Colonic mucosa (tissue), 4 donors: ENCODE results near the gene SSR1. TPM values are rescaled to one million over a fixed set of nuclear protein-coding genes. Genes with fewer than 3 reads are reported as not detected.

Experiments used
- DNase-seq: peaks from one replicate; pipeline ENCODE4 v3.0.0-alpha.2; 2020
- H3K27ac ChIP-seq: fragments of 200-600 bp; one replicate; pipeline ENCODE4 v1.8.0; 2021
- H3K27me3 ChIP-seq: fragments of 200-600 bp; one replicate; pipeline ENCODE4 v1.8.0; 2021
- H3K36me3 ChIP-seq: fragments of 200-600 bp; one replicate; pipeline ENCODE4 v1.8.0; 2021
- H3K4me1 ChIP-seq: fragments of 200-600 bp; one replicate; pipeline ENCODE4 v1.8.0; 2021; ENCODE audit warnings: mild to moderate bottlenecking
- H3K4me3 ChIP-seq: fragments of 200-600 bp; one replicate; pipeline ENCODE4 v1.8.0; 2021
- H3K9ac ChIP-seq, 2 donors: one replicate each; pipeline ENCODE4 v1.7.0; 2013; ENCODE audit warnings: control low read depth in 2 of 2, low read depth in 2 of 2, low read length in 2 of 2
- H3K9me3 ChIP-seq: fragments of 200-600 bp; one replicate; pipeline ENCODE4 v1.8.0; 2021
- CTCF ChIP-seq: fragments of 200-600 bp; IDR thresholded peaks from one replicate; pipeline ENCODE4 v1.8.0; 2022; ENCODE audit warnings: antibody characterized with exemption, mild to moderate bottlenecking
- intact Hi-C: fragments of 100-400 bp; cut with DNase I; formaldehyde crosslinking; loops from one replicate; pipeline ENCODE4 v1.14.1; 2022
- total RNA-seq, 2 donors: library from RNA; stranded (reverse); fragmentation: NEBNext Ultra II Directional in 1 of 2; extraction: Animal tissue kit (Norgen Biotek cat#: 25700) in 1 of 2; gene quantifications; one replicate each; pipeline ENCODE4 v1.2.1, GENCODE V29; 2021
- donor health status: healthy.
- donor health status: DM: no; HTN: no; CAD: no.
- donor health status: DM: no; HTN: no; CAD: no.

Gene SSR1
- total RNA-seq, 2 donors from 2014 or later = 150 to 153 TPM

- peaks cover 22% of the 10 kb centered on the region for H3K4me1 ChIP-seq
- no peak overlapping the region for H3K9ac ChIP-seq
- intact Hi-C loops = no loop called here
- no peak for DNase-seq
- H3K9me3 ChIP-seq = no peaks in the 10 kb centered on the region
- TF ChIP-seq CTCF = no peak
- peaks cover 3% of the 10 kb centered on the region for H3K36me3 ChIP-seq
- no peaks in the 10 kb centered on the region for H3K27me3 ChIP-seq
- H3K27ac ChIP-seq = no peak overlapping the region
- no peak overlapping the region for H3K4me3 ChIP-seq
These were observed 74.5 kb downstream of the SSR1 start for GRCh38 chr6:7238526-7238899.

DNA sequence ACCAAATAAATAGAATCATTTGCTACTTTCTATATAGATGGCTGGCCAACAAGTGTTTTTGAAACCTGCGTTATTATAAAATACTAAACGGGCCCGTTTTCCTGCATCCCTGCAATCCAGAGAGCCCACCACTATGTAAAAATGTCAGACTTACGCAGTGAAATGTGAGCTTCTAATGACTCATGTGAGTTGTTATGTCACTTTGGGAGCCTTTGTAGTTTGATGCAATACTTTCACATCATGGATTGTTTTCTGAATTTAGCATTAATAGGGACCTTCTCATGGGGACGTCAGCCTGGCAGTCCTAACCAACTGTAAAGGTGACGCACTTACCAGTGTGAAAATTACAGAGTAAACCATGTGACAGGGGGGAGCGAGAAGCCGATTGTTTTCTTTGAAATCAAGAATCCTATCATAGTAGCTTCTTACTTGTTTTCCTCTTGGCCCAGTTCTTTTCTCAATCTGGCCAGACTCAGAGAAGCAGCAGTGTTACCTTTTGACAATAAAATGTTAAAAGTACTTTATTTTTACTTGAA lies 75.3 kb downstream of the SSR1 start:
- Histone ChIP-seq H3K36me3 (peaks cover 3% of the 10 kb centered on the region), H3K27ac (no peak overlapping the region), H3K4me1 (peaks cover 17% of the 10 kb centered on the region), H3K9me3 (no peaks in the 10 kb centered on the region), H3K27me3 (no peaks in the 10 kb centered on the region), H3K4me3 (no peak overlapping the region), H3K9ac (no peak overlapping the region)
- intact Hi-C loops = no loop called here
- no peak for DNase-seq
- TF ChIP-seq CTCF = no peak

GRCh38 chr6:7236306-7237209 lies 76.4 kb downstream of the SSR1 start:
- Histone ChIP-seq H3K36me3 (peaks cover 13% of the 10 kb centered on the region), H3K4me1 (peaks cover 12% of the 10 kb centered on the region), H3K9ac (peak overlapping the region in 1 of 2 donors; percentile 65), H3K27ac (peak overlapping the region; percentile 66), H3K27me3 (no peaks in the 10 kb centered on the region), H3K4me3 (no peak overlapping the region), H3K9me3 (no peaks in the 10 kb centered on the region)
- no peak for TF ChIP-seq CTCF
- intact Hi-C loops = no loop called here
- peak; percentile 53 for DNase-seq

DNA sequence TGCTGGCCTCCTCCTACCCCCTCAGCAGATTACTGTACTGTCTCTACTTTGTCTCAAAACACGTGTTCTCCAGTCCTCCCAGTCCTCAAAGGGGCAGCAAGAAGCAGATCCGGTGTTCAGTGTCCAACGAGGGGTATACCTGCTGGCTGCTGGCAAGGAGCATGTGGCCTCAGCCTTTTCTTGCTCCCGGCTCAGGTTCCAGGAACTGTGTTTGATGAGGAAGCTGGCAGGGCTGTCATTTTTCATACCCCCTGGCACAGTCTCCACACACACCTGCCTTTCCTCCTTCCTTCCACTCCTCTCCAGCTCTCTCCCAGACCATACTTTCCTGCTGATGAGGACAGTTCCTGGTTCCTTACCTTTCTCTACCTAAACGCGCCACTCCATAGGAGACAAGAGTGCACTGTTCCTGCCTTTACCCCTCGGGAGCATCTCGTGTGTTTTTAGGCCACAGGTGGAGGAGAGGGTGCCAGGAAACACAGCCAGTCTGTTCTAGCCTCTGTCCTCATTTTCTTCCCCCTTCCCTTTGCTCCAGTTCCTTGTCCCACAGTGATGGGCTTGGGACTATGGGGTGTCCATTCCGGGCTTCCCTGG lies 77.2 kb downstream of the SSR1 start:
- peak overlapping the region in 1 of 2 donors; percentile 65 for H3K9ac ChIP-seq
- no peak for TF ChIP-seq CTCF
- H3K27me3 ChIP-seq = no peaks in the 10 kb centered on the region
- H3K4me1 ChIP-seq = peaks cover 12% of the 10 kb centered on the region
- intact Hi-C loops = no loop called here
- no peaks in the 10 kb centered on the region for H3K9me3 ChIP-seq
- H3K27ac ChIP-seq = peak overlapping the region; percentile 66
- H3K36me3 ChIP-seq = peaks cover 15% of the 10 kb centered on the region
- DNase-seq = peak; percentile 63
- H3K4me3 ChIP-seq = no peak overlapping the region

DNA sequence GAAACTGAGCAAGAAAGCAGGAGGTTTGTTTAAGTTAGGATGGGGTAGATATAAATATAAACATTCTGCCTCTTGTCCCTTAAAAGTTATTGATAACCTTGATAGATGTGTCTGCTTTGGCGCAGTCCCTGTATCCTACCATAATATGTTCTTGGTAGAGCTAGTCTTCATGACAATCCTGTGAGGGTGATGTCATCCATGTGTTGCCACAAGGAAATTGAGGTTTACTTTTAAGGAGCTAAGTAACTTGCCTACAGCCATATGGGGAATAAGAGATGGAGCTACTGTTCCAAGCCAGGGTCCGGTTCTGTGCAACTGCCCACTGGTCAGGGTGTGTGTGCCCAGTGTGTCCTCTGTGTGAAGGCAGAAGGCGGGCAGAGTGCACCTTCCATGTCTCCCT lies 78.5 kb downstream of the SSR1 start:
- H3K4me1 ChIP-seq = peaks cover 12% of the 10 kb centered on the region
- peaks cover 23% of the 10 kb centered on the region for H3K36me3 ChIP-seq
- no peak for TF ChIP-seq CTCF

More for the DNA sequence above, 78.5 kb downstream of the SSR1 start:
- Histone ChIP-seq H3K4me3 (no peak overlapping the region), H3K27ac (no peak overlapping the region), H3K27me3 (no peaks in the 10 kb centered on the region), H3K9me3 (no peaks in the 10 kb centered on the region), H3K9ac (no peak overlapping the region)
- no peak for DNase-seq
- intact Hi-C loops = no loop called here
